ENCODE measurements around the gene SPSB3. TPM values are rescaled to one million over a fixed set of nuclear protein-coding genes. Genes with fewer than 3 reads are reported as not detected.

The SPSB3 gene
- total and polyA plus RNA-seq, 4 donors: 27.7 to 60.5 (median 37.8) TPM

DNA sequence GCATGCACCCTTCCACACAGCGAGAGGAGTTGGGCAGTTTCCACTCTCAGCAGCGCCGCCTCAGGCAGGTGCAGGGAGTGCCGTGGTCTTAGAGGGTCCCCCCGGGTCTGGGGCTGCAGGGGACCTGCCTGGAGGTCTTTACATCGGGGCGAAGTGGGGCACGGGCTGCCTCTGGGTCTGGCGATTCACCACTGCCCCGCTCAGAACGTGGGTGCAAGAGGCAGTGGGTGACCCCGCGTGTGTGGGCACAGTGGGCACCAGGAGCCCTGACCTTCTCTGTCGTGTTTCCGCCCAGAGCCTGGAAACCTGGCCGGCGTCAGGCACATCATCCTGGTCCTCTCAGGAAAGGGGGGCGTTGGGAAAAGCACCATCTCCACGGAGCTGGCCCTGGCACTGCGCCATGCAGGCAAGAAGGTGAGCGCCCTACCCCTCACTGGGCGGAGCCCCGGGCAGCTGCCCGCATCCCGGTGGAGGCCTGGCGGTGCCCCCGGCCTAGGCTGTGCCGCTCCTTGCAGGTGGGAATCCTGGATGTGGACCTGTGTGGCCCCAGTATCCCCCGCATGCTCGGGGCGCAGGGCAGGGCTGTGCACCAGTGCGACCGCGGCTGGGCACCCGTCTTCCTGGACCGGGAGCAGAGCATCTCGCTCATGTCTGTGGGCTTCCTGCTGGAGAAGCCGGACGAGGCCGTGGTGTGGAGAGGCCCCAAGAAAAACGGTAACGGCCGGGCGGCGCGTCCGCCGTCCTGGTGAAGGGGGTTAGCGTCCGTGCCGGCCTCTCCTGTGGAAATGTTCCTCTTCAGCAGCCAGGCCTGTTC is 4.1 kb upstream of the SPSB3 start (continued):
- TF ChIP-seq CTCF (IDR thresholded peaks at IDR 0.05; ENCODE audit: low read depth, low read length, missing input control) (no peak), HNF4A (conservative IDR thresholded peaks at IDR 0.05) (no peak), NR2F2 (IDR thresholded peaks at IDR 0.05) (no peak), FOXA2 (IDR thresholded peaks at IDR 0.05) (no peak)

DNA sequence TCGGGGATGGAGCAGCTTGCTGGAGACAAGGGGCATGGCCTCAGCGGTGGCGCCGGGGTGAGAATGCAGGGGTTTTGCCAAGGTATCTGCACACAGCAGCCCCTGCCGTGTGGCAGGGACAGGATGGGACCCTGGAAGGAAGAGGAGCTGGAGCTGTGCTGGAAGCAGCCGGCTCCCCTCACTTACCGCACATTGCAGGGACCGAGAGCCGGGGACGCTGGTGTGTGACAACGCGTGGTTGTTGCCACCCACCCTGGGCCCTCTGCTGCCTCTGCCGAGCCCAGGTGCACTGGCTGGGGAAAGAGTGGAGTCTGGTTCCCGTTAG is 3.4 kb upstream of the SPSB3 start:
- no peaks in the 10 kb centered on the region for H3K27me3 ChIP-seq (ENCODE audit: control insufficient read depth in 4 of 4, insufficient read depth in 4 of 4, low read length in 3 of 4)
- no peak for DNase-seq (ENCODE audit: low spot score)
- no peak overlapping the region for H3K9ac ChIP-seq (ENCODE audit: low read depth in 1 of 2, low read length in 2 of 2)
- H3K4me3 ChIP-seq (ENCODE audit: low read depth in 1 of 3, low read length in 3 of 3): no peak overlapping the region
- H3K4me1 ChIP-seq (ENCODE audit: control insufficient read depth in 4 of 4, insufficient read depth in 4 of 4, low read length in 3 of 4): peaks cover 7 to 61% (median 39%) of the 10 kb centered on the region in 4 donors
- no peaks in the 10 kb centered on the region for H3K9me3 ChIP-seq (ENCODE audit: control insufficient read depth in 4 of 4, low read length in 3 of 4)
- peaks cover 0 to 28% (median 5%) of the 10 kb centered on the region in 4 donors for H3K36me3 ChIP-seq (ENCODE audit: control insufficient read depth in 4 of 4, insufficient read depth in 3 of 4, low read depth in 1 of 4, low read length in 3 of 4)
- 89% methylated on average over 14 of the region's 14 CpGs for WGBS
- TF ChIP-seq CTCF (IDR thresholded peaks at IDR 0.05; ENCODE audit: low read depth, low read length, missing input control): no peak
- TF ChIP-seq GABPA (IDR thresholded peaks at IDR 0.05 in 1 of 2, conservative IDR thresholded peaks at IDR 0.05 in 1 of 2): no peak
- TF ChIP-seq FOXA2 (IDR thresholded peaks at IDR 0.05): no peak
- no peak for TF ChIP-seq YY1 (IDR thresholded peaks at IDR 0.05)
- TF ChIP-seq, protein P1, sequence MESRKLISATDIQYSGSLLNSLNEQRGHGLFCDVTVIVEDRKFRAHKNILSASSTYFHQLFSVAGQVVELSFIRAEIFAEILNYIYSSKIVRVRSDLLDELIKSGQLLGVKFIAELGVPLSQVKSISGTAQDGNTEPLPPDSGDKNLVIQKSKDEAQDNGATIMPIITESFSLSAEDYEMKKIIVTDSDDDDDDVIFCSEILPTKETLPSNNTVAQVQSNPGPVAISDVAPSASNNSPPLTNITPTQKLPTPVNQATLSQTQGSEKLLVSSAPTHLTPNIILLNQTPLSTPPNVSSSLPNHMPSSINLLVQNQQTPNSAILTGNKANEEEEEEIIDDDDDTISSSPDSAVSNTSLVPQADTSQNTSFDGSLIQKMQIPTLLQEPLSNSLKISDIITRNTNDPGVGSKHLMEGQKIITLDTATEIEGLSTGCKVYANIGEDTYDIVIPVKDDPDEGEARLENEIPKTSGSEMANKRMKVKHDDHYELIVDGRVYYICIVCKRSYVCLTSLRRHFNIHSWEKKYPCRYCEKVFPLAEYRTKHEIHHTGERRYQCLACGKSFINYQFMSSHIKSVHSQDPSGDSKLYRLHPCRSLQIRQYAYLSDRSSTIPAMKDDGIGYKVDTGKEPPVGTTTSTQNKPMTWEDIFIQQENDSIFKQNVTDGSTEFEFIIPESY (IDR thresholded peaks at IDR 0.05): no peak
- TF ChIP-seq, protein P2, sequence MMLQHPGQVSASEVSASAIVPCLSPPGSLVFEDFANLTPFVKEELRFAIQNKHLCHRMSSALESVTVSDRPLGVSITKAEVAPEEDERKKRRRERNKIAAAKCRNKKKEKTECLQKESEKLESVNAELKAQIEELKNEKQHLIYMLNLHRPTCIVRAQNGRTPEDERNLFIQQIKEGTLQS (IDR thresholded peaks at IDR 0.05): no peak
- no peak for TF ChIP-seq RAD21 (IDR thresholded peaks at IDR 0.05)
- no peak for TF ChIP-seq SP1 (IDR thresholded peaks at IDR 0.05)
- no peak for TF ChIP-seq JUND (IDR thresholded peaks at IDR 0.05)
- no peak for TF ChIP-seq RXRA (IDR thresholded peaks at IDR 0.05)
- H3K27ac ChIP-seq (ENCODE audit: low read depth in 1 of 2, low read length in 2 of 2): no peak overlapping the region

Measured in liver (tissue), 9 donors.